Vagina (tissue), 2 donors: ENCODE measurements around the gene PLEKHG4B.

Experiments
- CTCF ChIP-seq, 3 experiments: fragments of 450-650 bp in 2 of 3; fragments of 200-600 bp in 1 of 3; sonication (generic) in 1 of 3; IDR thresholded peaks; one replicate each; pipeline ENCODE4 v1.5.1; 2017 to 2019; ENCODE audit warnings: antibody characterized with exemption in 3 of 3, mild to moderate bottlenecking in 2 of 3, moderate library complexity in 2 of 3
- POLR2A ChIP-seq, 2 donors: fragments of 450-650 bp; IDR thresholded peaks; one replicate each; pipeline ENCODE4 v1.6.1; 2017; ENCODE audit warnings: antibody characterized with exemption in 2 of 2, mild to moderate bottlenecking in 2 of 2, moderate library complexity in 2 of 2

GRCh38 chr5:170971-171800, 79.2 kb downstream of the PLEKHG4B start:
- TF ChIP-seq CTCF (IDR thresholded peaks at IDR 0.05) (no peak), POLR2A (IDR thresholded peaks at IDR 0.05) (no peak)
